NT2/D1 (cell line): Measurements from ENCODE around the gene TPI1.

Experiments
- SUZ12 ChIP-seq: IDR thresholded peaks from 2 replicates; pipeline ENCODE4 v1.6.1; 2011; ENCODE audit not compliant: insufficient read length, insufficient read depth; ENCODE audit errors: extremely low read depth
- YY1 ChIP-seq: IDR thresholded peaks from 2 replicates; pipeline ENCODE4 v1.6.1; 2011; ENCODE audit not compliant: insufficient read length, insufficient read depth
- ZNF274 ChIP-seq: IDR thresholded peaks from 2 replicates; pipeline ENCODE4 v1.6.1; 2011; ENCODE audit warnings: mild to moderate bottlenecking, low read depth, low read length

- TF ChIP-seq ZNF274 (no peak), YY1 (peak; percentile 37), SUZ12 (no peak)
Measured at GRCh38 chr12:6867413-6868210, at the start of gene TPI1.
